Aorta (tissue), 5 donors: Measurements from ENCODE around the gene MYL12A. TPM values are rescaled to one million over a fixed set of nuclear protein-coding genes. Genes with fewer than 3 reads are reported as not detected.

ENCODE experiments used
- ATAC-seq: fragments of 200-7000 bp; cut with Tn5 transposase; one replicate; pipeline ENCODE4 v1.9.1; 2022; ENCODE audit warnings: moderate library complexity; ENCODE audit not compliant: low FRiP score
- DNase-seq, 2 donors: peaks; one replicate each; pipeline ENCODE4 v3.0.0-alpha.2; 2020
- H3K27ac ChIP-seq, 2 donors: one replicate each; pipeline ENCODE4 v1.5.1; 2013; ENCODE audit warnings: low read length in 2 of 2, mild to moderate bottlenecking in 2 of 2, moderate library complexity in 2 of 2, control low read depth in 1 of 2, inconsistent platforms in 1 of 2, low read depth in 1 of 2
- H3K27me3 ChIP-seq, 2 donors: one replicate each; pipeline ENCODE4 v1.6.1; 2013; ENCODE audit warnings: control low read depth in 1 of 2, low read length in 1 of 2, mild to moderate bottlenecking in 1 of 2, moderate library complexity in 1 of 2; ENCODE audit not compliant: insufficient read depth in 2 of 2, control insufficient read depth in 1 of 2
- H3K36me3 ChIP-seq, 2 donors: one replicate each; pipeline ENCODE4 v1.6.1; 2013; ENCODE audit warnings: control low read depth in 1 of 2, low read length in 1 of 2, mild to moderate bottlenecking in 1 of 2; ENCODE audit not compliant: insufficient read depth in 2 of 2, control insufficient read depth in 1 of 2
- H3K4me1 ChIP-seq, 2 donors: one replicate each; pipeline ENCODE4 v1.6.1; 2013; ENCODE audit warnings: low read length in 2 of 2, control low read depth in 1 of 2, mild to moderate bottlenecking in 1 of 2, moderate library complexity in 1 of 2; ENCODE audit not compliant: insufficient read depth in 2 of 2, control insufficient read depth in 1 of 2
- H3K4me3 ChIP-seq, 2 donors: one replicate each; pipeline ENCODE4 v1.5.1; 2013; ENCODE audit warnings: low read length in 2 of 2, control low read depth in 1 of 2, mild to moderate bottlenecking in 1 of 2
- H3K9me3 ChIP-seq: one replicate; pipeline ENCODE4 v1.6.1; 2013; ENCODE audit warnings: mild to moderate bottlenecking, low read length; ENCODE audit not compliant: control insufficient read depth
- WGBS, 2 donors: extraction: QIAGEN DNeasy Blood & Tissue Kit; methylation state at CpG; one replicate each; pipeline ENCODE4 v1.1.7; 2013; 5-methylcytosine and 5-hydroxymethylcytosine counted together
- intact Hi-C, 2 donors: fragments of 100-400 bp; cut with DNase I; formaldehyde crosslinking; loops; one replicate each; pipeline versions ENCODE4 v1.14.2 to v1.15.0; 2022
- polyA plus RNA-seq, 2 donors: library from polyadenylated mRNA; stranded (reverse); fragments of 200-250 nt; gene quantifications; one replicate each; pipeline ENCODE4 v1.2.3, GENCODE V29; 2013
- total RNA-seq, 2 donors: library from RNA; stranded (reverse); fragmentation: NEBNext Ultra II Directional; extraction: Animal tissue kit (Norgen Biotek cat#: 25700); gene quantifications; one replicate each; pipeline ENCODE4 v1.2.1, GENCODE V29; 2021
- donor health status: healthy with polysubstance abuse.
- donor health status: Bipolar disorder and iron deficiency.
- donor health status: DM: no; HTN: no; CAD: no.
- donor health status: DM: no; HTN: no; CAD: no.
- donor health status: DM: yes; HTN: yes; CAD: no.

Gene MYL12A
- total and polyA plus RNA-seq, 4 donors = 414 to 848 (median 661) TPM

DNA sequence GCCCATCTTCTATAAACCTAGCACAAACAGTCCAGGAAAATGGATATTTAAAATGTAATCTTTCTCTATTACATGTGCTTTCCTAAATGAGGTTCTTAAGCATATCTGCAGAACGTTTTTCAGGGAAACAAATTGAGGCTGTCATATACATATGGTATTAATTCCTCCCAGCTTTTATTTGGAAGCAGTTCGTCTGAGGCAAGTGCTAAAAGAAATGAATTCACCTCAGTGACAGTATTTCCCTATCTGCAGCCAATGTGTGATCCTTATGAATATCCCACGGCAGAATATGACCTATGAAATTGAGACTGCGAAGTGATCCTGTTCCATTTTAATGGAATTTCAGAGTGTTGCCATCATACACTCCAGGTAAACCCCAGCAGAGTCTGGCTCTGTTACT, 34.9 kb upstream of the MYL12A start:
- H3K36me3 ChIP-seq = peaks cover 0 to 4% of the 10 kb centered on the region in 2 donors
- ATAC-seq (no peak), DNase-seq (no peak)
- no peak overlapping the region for H3K4me3 ChIP-seq
- peaks cover 3 to 6% of the 10 kb centered on the region in 2 donors for H3K4me1 ChIP-seq
- no peaks in the 10 kb centered on the region for H3K9me3 ChIP-seq
- H3K27me3 ChIP-seq = no peaks in the 10 kb centered on the region
- intact Hi-C loops = no loop called here
- WGBS, 2 donors = 51 to 52% methylated on average over 4 of the region's 4 CpGs
- H3K27ac ChIP-seq = no peak overlapping the region

DNA sequence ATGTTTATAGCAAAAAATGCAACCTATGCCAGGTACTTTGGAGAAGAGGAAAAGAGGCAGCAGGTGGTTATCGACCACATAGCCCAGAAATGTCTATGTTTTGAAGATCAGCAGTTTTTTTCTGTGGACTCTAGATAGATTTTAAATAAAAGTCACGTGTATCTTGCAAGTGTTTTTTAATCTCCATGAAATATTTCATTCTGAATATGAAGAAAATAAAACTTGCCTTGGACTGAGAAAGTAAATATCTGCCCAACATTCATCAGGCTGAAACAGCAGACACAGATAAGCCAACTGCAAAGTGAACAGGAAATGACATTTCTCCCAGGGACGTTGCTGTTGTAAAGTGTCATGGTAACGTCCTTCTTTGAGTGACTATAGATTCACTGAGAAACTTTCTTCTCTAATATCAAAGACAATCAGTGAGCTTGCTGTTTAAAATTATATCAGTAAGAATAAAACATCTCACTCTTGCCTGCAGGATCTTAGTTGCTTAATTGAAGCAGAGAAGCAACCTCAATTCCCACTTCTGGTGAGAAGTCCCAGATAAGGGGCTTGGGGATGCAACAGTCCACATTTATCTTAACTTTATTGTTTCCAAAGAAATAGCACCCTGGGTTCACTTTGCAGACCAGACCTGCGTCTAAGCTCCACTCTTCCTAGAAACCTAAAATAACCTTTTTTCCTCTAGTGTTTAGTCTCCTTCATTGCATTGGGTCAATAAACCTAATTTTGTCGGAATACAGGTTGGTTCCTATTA, 34.1 kb upstream of the MYL12A start:
- no peak overlapping the region for H3K4me3 ChIP-seq
- no peak overlapping the region for H3K27ac ChIP-seq
- DNase-seq = no peak
- intact Hi-C loops = no loop called here
- no peak for ATAC-seq
- peaks cover 0 to 4% of the 10 kb centered on the region in 2 donors for H3K36me3 ChIP-seq
- no peaks in the 10 kb centered on the region for H3K9me3 ChIP-seq
- H3K4me1 ChIP-seq = peaks cover 3 to 6% of the 10 kb centered on the region in 2 donors
- WGBS, 2 donors = 14 to 21% methylated on average over 6 of the region's 6 CpGs
- no peaks in the 10 kb centered on the region for H3K27me3 ChIP-seq

DNA sequence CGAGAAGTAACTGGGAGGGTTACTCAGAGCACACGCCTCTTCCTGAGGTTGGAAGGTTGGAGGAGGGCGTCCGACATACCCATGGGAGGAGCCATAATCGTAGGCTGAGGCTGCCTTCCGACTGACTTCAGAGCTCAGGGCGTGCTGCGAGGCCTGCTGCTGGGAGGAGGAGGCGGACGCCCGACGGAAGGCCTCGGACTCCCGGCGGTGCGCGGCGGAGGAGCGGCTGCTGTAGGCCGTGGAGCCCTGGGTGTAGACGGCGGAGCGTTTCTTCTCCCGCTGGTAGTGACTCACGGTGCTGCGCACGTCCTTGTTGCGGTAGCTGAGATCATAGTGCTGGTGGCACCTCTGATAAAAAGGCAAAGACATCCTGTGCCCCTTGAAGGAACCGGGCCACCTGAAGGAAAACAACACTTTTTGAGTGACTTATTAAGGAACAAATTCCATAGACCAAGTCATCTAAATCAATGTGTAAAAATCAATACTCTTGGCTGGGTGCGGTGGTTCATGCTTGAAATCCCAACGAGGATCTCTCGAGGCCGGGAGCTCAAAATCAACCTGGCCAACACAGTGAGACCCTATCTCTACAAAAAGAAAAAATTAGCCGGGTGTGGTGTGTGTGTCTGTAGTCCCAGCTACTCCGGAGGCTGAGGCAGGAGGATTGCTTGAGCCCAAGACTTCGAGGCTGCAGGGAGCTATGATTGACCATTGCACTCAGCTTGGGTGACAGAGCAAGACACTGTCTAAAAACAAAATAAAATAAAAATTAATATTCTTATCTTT, 32.6 kb upstream of the MYL12A start:
- intact Hi-C loops = loop anchor here in 1 of 2 donors (5.0 kb wide), 1 partner anchor 33 kb away; no protein-coding TSS in a partner anchor
- no peaks in the 10 kb centered on the region for H3K27me3 ChIP-seq
- H3K36me3 ChIP-seq = peaks cover 0 to 2% of the 10 kb centered on the region in 2 donors
- ATAC-seq = no peak
- H3K4me1 ChIP-seq = peaks cover 5 to 6% of the 10 kb centered on the region in 2 donors
- 94 to 96% methylated on average over 36 of the region's 36 CpGs for WGBS, 2 donors
- H3K9me3 ChIP-seq = no peaks in the 10 kb centered on the region
- no peak for DNase-seq
- no peak overlapping the region for H3K27ac ChIP-seq
- H3K4me3 ChIP-seq = no peak overlapping the region

DNA sequence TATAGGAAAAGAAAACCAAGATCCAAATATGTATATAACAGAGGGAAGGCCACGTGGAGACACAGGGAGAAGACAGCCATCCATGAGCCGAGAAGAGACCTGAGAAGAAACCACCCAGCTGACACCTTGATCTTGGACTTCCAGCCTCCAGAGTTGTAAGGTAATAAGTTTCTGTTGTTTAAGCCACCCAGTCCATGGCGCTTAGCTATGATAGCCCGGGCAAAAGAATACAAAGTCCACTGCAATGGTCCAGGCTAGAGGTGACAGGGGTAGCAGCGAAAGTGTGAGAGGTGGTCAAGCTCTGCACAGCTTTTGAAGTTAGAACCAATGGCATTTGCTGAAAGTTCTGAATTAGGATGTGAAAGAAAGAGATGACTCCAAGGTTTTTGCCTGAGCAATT, 30.6 kb upstream of the MYL12A start:
- Histone ChIP-seq H3K36me3 (peaks cover 0 to 2% of the 10 kb centered on the region in 2 donors), H3K4me3 (no peak overlapping the region), H3K27ac (no peak overlapping the region), H3K27me3 (no peaks in the 10 kb centered on the region), H3K4me1 (peaks cover 4 to 5% of the 10 kb centered on the region in 2 donors), H3K9me3 (no peaks in the 10 kb centered on the region)
- WGBS, 2 donors = 78% methylated on average over 5 of the region's 5 CpGs
- DNase-seq (no peak), ATAC-seq (no peak)
- intact Hi-C loops = loop anchor here in 1 of 2 donors (5.0 kb wide), 1 partner anchor 35 kb away; no protein-coding TSS in a partner anchor

DNA sequence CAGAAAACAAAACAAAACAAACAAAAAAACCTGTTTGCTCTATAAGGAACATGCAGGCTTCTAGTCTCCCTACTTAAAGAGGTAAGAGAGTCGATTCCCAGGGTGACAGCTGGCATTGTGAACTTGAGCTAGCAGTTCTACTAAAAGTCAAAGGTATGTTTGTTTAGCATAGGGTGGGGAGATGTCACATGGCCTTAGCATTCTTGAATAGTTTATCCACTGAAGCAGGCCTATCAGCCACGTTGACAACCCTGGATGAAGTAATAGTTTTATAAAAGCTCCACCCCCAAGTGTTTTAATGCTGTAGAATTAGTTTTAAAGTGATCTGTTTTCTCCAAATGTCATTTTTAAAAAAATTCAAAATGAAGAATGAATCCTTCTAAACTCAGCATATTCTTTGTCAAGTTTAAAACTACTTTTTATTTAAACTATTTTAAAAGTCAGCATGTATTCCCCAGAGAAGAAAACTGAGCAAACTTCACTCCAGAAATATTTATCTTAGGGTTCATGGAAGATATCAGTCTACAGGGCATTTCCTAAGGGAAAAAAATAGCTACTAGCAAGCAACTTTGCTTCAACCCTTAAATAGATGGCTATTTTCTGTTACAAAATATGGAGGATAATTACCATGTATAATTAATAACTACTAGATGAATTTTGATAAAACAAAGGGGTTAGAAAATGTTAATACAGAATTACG, 29.5 kb upstream of the MYL12A start:
- Histone ChIP-seq H3K27me3 (no peaks in the 10 kb centered on the region), H3K36me3 (peaks cover 0 to 2% of the 10 kb centered on the region in 2 donors), H3K9me3 (no peaks in the 10 kb centered on the region), H3K4me1 (peaks cover 0 to 5% of the 10 kb centered on the region in 2 donors), H3K27ac (peak overlapping the region in 1 of 2 donors; percentile 8), H3K4me3 (peak overlapping the region; percentile 6 to 33)
- no peak for ATAC-seq
- WGBS, 2 donors = 1 to 6% methylated on average over 3 of the region's 3 CpGs
- intact Hi-C loops = loop anchor here in 1 of 2 donors (5.0 kb wide), 1 partner anchor 36 kb away; no protein-coding TSS in a partner anchor
- DNase-seq = no peak

GRCh38 chr18:3218819-3219218, 28.8 kb upstream of the MYL12A start:
- H3K36me3 ChIP-seq = peaks cover 0 to 2% of the 10 kb centered on the region in 2 donors
- intact Hi-C loops = loop anchor here in 1 of 2 donors (5.0 kb wide), 1 partner anchor 37 kb away; no protein-coding TSS in a partner anchor
- H3K27me3 ChIP-seq = no peaks in the 10 kb centered on the region
- no peak for DNase-seq
- peak overlapping the region; percentile 82 to 94 for H3K4me3 ChIP-seq
- no peaks in the 10 kb centered on the region for H3K9me3 ChIP-seq
- H3K27ac ChIP-seq = peak overlapping the region in 1 of 2 donors; percentile 83
- 8 to 19% methylated on average over 2 of the region's 2 CpGs for WGBS, 2 donors
- peaks cover 0 to 5% of the 10 kb centered on the region in 2 donors for H3K4me1 ChIP-seq
- no peak for ATAC-seq

DNA sequence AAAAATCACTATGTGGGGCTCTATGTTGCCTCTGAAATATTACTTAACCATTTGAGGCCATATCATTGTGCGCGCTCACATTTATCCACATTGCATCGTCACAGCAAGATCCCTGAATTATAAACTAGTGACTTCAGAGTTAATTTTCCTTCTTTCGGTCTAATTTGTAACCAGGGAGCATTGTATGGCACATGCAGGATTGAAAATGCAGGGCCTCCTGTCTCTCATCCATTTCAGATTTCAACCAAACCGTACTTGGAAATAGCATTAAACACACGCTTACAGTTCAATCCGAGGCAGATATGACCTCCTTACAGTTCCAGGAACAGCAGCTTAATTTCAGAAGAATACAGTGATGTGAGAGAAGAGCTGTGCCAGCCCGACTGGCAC, 28.4 kb upstream of the MYL12A start:
- Histone ChIP-seq H3K27me3 (no peaks in the 10 kb centered on the region), H3K9me3 (no peaks in the 10 kb centered on the region), H3K4me1 (peaks cover 0 to 5% of the 10 kb centered on the region in 2 donors), H3K27ac (peak overlapping the region; percentile 60 to 83), H3K4me3 (peak overlapping the region; percentile 82 to 94), H3K36me3 (peaks cover 0 to 2% of the 10 kb centered on the region in 2 donors)
- WGBS, 2 donors = 10 to 14% methylated on average over 8 of the region's 8 CpGs
- peak; percentile 23 for ATAC-seq
- no peak for DNase-seq
- intact Hi-C loops = loop anchor here in 1 of 2 donors (5.0 kb wide), 1 partner anchor 37 kb away; no protein-coding TSS in a partner anchor
